T-helper 9 cell (primary cell): Measurements from ENCODE around the gene BRD9.
"Not testable (repeated sequence)": the region's sequence is repeated elsewhere in the genome, so short reads cannot be mapped to it uniquely, and the experiment has no call there.

Experiments
- DNase-seq: peaks from one replicate; pipeline ENCODE4 v3.0.0-alpha.2; 2020

The BRD9 gene

GRCh38 chr5:922436-923280 is 30.1 kb upstream of the BRD9 start:
- no peak for DNase-seq

GRCh38 chr5:921456-922435 is 29.1 kb upstream of the BRD9 start:
- DNase-seq: no peak

- no peak for DNase-seq
Observed at GRCh38 chr5:920321-920720, 27.7 kb upstream of the BRD9 start.

GRCh38 chr5:919356-920000 is 26.9 kb upstream of the BRD9 start:
- no peak for DNase-seq

DNA sequence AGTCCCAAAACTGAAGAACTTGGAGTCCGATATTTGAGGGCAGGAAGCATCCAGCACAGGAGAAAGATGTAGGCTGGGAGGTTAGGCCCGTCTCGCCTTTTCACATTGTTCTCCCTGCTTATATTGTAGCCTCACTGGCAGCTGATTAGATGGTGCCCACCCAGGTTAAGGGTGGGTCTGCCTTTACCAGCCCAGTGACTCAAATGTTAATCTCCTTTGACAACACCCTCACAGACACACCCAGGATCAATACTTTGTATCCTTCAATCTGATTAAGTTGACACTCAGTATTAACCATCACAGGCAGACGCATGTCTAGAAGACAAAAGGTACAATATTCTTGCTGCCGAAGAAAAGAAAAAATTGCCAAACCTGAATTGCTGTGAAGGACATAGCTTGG is 26.1 kb upstream of the BRD9 start:
- not testable (repeated sequence) for DNase-seq

- DNase-seq: no peak
Observed at GRCh38 chr5:916441-917293, 24.1 kb upstream of the BRD9 start.

GRCh38 chr5:915946-916345 is 23.3 kb upstream of the BRD9 start:
- DNase-seq: no peak

- DNase-seq: not testable (repeated sequence)
Observed at GRCh38 chr5:915346-915745, 22.7 kb upstream of the BRD9 start.

GRCh38 chr5:914612-915011 is 22.0 kb upstream of the BRD9 start:
- no peak for DNase-seq

DNA sequence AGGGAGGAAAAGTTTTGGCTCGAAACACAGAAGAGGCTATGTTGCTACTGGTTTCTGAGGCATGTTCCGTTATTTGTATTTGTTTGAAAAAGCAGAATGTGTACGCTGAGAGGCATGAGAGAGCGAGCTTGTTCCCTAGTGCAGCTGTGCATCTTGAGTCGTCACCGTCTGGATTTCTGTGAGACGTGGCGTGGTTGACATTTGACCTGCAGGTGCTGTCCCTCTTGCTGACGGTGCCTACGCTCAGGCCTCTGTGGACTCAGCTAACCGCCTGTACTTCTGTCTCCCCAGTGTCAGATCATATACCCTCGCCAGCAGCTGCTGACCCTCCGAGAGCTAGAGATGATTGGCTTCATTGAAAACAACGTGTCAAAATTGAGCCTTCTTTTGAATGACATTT is 21.6 kb upstream of the BRD9 start:
- no peak for DNase-seq

DNA sequence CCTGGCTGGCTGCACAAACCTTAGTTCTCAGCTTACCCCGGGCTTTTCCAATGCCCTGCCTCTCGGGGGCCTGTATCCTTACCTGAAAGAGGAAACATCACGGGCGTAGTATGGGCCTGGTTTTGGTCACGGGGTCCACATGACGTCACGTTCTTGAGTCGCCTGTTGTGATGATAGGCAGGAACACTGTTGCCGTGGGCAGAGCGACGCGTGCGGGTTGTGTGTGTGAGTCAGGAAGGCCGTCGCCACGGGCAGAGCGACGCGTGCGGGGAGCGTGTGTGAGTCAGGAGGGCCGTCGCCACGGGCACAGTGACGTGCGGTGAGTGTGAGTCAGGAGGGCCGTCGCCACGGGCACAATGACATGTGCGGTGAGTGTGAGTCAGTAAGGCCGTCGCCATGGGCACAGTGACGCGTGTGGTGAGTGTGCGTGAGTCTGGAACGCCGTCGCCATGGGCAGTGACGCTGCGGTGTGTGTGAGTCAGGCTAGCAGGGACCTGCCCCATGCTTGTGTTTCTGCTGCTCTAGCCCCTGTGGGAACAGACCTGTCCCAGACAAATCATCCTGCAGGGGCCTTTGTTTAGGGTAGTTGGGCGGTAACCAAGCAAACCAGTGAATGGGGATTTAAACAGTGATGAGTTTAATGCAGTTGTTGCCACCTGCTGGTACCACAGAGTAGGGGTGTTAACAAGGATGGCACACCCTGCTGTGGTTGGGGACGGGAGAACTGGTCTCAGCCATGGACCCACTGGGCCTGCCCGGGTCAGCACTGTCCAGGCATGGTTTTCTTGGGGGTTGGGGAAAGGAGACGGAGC is 19.9 kb upstream of the BRD9 start:
- peak; percentile 75 for DNase-seq

GRCh38 chr5:911601-912000 is 19.0 kb upstream of the BRD9 start:
- no peak for DNase-seq

GRCh38 chr5:910769-911160 is 18.2 kb upstream of the BRD9 start:
- DNase-seq: no peak

DNA sequence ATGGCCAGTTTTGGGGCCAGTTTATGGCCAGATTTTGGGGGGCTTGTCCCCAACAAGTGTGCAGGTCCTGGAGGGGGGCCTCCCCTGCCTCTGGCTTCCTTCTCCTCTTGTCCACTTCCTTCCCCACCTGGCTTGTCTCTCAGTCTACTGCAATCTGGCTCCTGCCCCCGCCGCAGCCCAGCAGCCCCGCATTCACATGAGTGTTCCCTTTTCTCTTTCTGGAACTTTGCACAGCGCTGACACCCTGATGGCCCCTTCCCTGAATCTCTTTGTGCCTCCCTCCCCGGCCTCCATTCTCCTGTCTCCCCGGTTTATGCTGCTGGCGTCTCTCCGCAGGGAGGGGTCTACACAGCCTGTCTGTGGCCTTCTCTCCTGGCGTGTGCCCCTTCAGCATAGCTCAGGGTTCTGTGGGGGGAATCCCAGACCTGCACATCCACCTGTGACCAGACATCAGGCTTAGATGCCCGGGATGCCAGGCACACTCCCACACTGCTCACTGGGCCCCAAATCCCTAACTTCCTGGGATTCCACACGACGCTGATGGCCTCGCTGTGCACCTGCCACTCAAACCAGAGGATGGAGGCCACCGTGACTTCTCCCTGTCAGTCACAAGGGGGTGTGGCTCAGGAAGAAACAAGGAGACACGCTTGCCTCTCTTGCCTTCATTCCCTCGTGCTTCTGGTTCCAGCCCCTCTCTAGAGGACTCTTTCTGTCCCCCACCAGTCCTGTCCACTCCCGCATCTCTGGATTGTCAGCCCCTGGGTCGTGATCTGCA is 17.6 kb upstream of the BRD9 start:
- DNase-seq: no peak

GRCh38 chr5:909086-909485 is 16.5 kb upstream of the BRD9 start:
- no peak for DNase-seq

- DNase-seq: no peak
Observed at GRCh38 chr5:908172-908571, 15.6 kb upstream of the BRD9 start.

DNA sequence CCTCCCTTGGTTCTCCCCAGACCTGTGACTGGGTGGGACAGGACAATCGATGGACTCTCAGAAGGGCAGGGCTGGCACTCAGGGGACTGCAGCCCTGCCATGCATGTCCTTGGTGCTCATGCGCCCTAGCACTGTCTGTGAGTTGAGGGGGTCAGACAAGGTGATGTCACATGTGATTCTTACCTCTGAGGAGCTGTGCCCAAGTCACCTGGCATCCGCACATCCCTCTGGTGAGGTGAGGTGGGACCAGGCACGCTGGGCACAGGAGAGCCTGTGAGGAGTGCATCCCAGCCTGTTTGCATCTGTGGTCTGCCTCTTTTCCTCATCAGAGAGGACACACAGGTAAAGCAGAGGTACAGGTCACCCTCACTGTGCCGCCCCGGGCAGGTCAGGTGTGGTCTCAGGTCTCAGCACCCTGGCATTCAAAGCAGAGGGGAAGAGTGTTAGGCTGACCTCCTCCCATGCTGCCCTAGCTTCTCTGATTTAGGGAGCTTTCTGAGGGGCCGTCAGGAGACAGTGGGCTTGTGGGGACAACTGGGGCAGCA is 14.8 kb upstream of the BRD9 start:
- DNase-seq: no peak

GRCh38 chr5:905139-905642 is 12.6 kb upstream of the BRD9 start:
- no peak for DNase-seq

GRCh38 chr5:903756-904096 is 11.1 kb upstream of the BRD9 start:
- no peak for DNase-seq
